HG02763 (cell line): ENCODE measurements around the gene DNAJC15.

Experiments used
- ATAC-seq: cut with Tn5 transposase; IDR thresholded peaks from one replicate; pipeline ENCODE4 v1.9.1; 2021; ENCODE audit warnings: mild to moderate bottlenecking, moderate library complexity; ENCODE audit not compliant: unreplicated experiment

Gene DNAJC15

GRCh38 chr13:43123856-43124255, 100.5 kb downstream of the DNAJC15 start:
- no peak for ATAC-seq

GRCh38 chr13:43124490-43124889, 101.1 kb downstream of the DNAJC15 start:
- ATAC-seq = no peak

GRCh38 chr13:43126420-43126819, 103.0 kb downstream of the DNAJC15 start:
- ATAC-seq = no peak

- no peak for ATAC-seq
Observed at GRCh38 chr13:43127103-43127798, 103.9 kb downstream of the DNAJC15 start.

GRCh38 chr13:43127827-43128226, 104.4 kb downstream of the DNAJC15 start:
- ATAC-seq = no peak

- no peak for ATAC-seq
Observed at GRCh38 chr13:43128504-43128961, 105.1 kb downstream of the DNAJC15 start.

GRCh38 chr13:43129066-43129465, 105.7 kb downstream of the DNAJC15 start:
- ATAC-seq = no peak

- ATAC-seq = no peak
Observed at GRCh38 chr13:43129511-43130110, 106.2 kb downstream of the DNAJC15 start.

- no peak for ATAC-seq
Observed at GRCh38 chr13:43132257-43132656, 108.9 kb downstream of the DNAJC15 start.

- ATAC-seq = no peak
Observed at GRCh38 chr13:43132911-43133310, 109.5 kb downstream of the DNAJC15 start.

GRCh38 chr13:43133792-43134191, 110.4 kb downstream of the DNAJC15 start:
- no peak for ATAC-seq

GRCh38 chr13:43134868-43135267, 111.5 kb downstream of the DNAJC15 start:
- ATAC-seq = no peak

GRCh38 chr13:43135516-43135915, 112.1 kb downstream of the DNAJC15 start:
- no peak for ATAC-seq

GRCh38 chr13:43136920-43137575, 113.7 kb downstream of the DNAJC15 start:
- no peak for ATAC-seq

GRCh38 chr13:43139211-43139610, 115.8 kb downstream of the DNAJC15 start:
- ATAC-seq = no peak

- no peak for ATAC-seq
Observed at GRCh38 chr13:43139921-43140320, 116.5 kb downstream of the DNAJC15 start.

- no peak for ATAC-seq
Observed at GRCh38 chr13:43140985-43141384, 117.6 kb downstream of the DNAJC15 start.

- no peak for ATAC-seq
Observed at GRCh38 chr13:43141685-43142084, 118.3 kb downstream of the DNAJC15 start.

- ATAC-seq = no peak
Observed at GRCh38 chr13:43143591-43143990, 120.2 kb downstream of the DNAJC15 start.

GRCh38 chr13:43145534-43146196, 122.3 kb downstream of the DNAJC15 start:
- no peak for ATAC-seq

GRCh38 chr13:43146400-43146799, 123.0 kb downstream of the DNAJC15 start:
- ATAC-seq = no peak
